NCI-H345 treated with DMSO at 0.1 percent for 48 hours (cell line): Measurements from ENCODE around the gene TULP1.
"Not testable (repeated sequence)": the region's sequence is repeated elsewhere in the genome, so short reads cannot be mapped to it uniquely, and the experiment has no call there.

ENCODE experiments used
- DNase-seq: peaks from one replicate; lab custom pipeline; 2025; ENCODE audit not compliant: unreplicated experiment; lab: John Stamatoyannopoulos, UW

TULP1 gene

GRCh38 chr6:35512740-35513139 lies at the start of gene TULP1:
Gene TULP1 (minus strand): TSS chr6:35512896. CDS start chr6:35512858, 38 bp downstream.
- no peak for DNase-seq

- peak; percentile 28 for DNase-seq
Measured at GRCh38 chr6:35562060-35562459, 49.4 kb upstream of the TULP1 start.

- DNase-seq = no peak
Measured at GRCh38 chr6:35561113-35561512, 48.4 kb upstream of the TULP1 start.

GRCh38 chr6:35558571-35558970 lies 45.9 kb upstream of the TULP1 start:
- DNase-seq = no peak

GRCh38 chr6:35557239-35557638 lies 44.5 kb upstream of the TULP1 start:
- no peak for DNase-seq

- DNase-seq = no peak
Measured at GRCh38 chr6:35554811-35555210, 42.1 kb upstream of the TULP1 start.

- DNase-seq = no peak
Measured at GRCh38 chr6:35553315-35553714, 40.6 kb upstream of the TULP1 start.

- DNase-seq = no peak
Measured at GRCh38 chr6:35552285-35552917, 39.7 kb upstream of the TULP1 start.

- DNase-seq = no peak
Measured at GRCh38 chr6:35550437-35550836, 37.7 kb upstream of the TULP1 start.

GRCh38 chr6:35547676-35548075 lies 35.0 kb upstream of the TULP1 start:
- DNase-seq = no peak

GRCh38 chr6:35544769-35545361 lies 32.2 kb upstream of the TULP1 start:
- no peak for DNase-seq

GRCh38 chr6:35543459-35544193 lies 30.9 kb upstream of the TULP1 start:
- DNase-seq = no peak

- DNase-seq = no peak
Measured at GRCh38 chr6:35541836-35542235, 29.1 kb upstream of the TULP1 start.

- DNase-seq = no peak
Measured at GRCh38 chr6:35539223-35539622, 26.5 kb upstream of the TULP1 start.

GRCh38 chr6:35535847-35536246 lies 23.2 kb upstream of the TULP1 start:
- not testable (repeated sequence) for DNase-seq

GRCh38 chr6:35534407-35535170 lies 21.9 kb upstream of the TULP1 start:
- DNase-seq = no peak

- DNase-seq = no peak
Measured at GRCh38 chr6:35533981-35534380, 21.3 kb upstream of the TULP1 start.

GRCh38 chr6:35532126-35532525 lies 19.4 kb upstream of the TULP1 start:
- no peak for DNase-seq

GRCh38 chr6:35524380-35525020 lies 11.8 kb upstream of the TULP1 start:
- no peak for DNase-seq

- peak; percentile 19 for DNase-seq
Measured at GRCh38 chr6:35522660-35523658, 10.3 kb upstream of the TULP1 start.
